ENCODE measurements around the gene SF3A2. TPM values are rescaled to one million over a fixed set of nuclear protein-coding genes. Genes with fewer than 3 reads are reported as not detected.

The SF3A2 gene
- total and polyA plus RNA-seq, 4 donors, result 2.2 to 32.0 (median 13.2) TPM

- H3K36me3 ChIP-seq (ENCODE audit: control insufficient read depth in 4 of 4, insufficient read depth in 3 of 4, low read depth in 1 of 4, low read length in 3 of 4), result peaks cover 0 to 60% (median 13%) of the 10 kb centered on the region in 4 donors
- H3K27ac ChIP-seq (ENCODE audit: low read depth in 1 of 2, low read length in 2 of 2), result no peak overlapping the region
- no peaks in the 10 kb centered on the region for H3K27me3 ChIP-seq (ENCODE audit: control insufficient read depth in 4 of 4, insufficient read depth in 4 of 4, low read length in 3 of 4)
- H3K4me3 ChIP-seq (ENCODE audit: low read depth in 1 of 3, low read length in 3 of 3), result no peak overlapping the region
- H3K9me3 ChIP-seq (ENCODE audit: control insufficient read depth in 4 of 4, low read length in 3 of 4), result no peaks in the 10 kb centered on the region
- no peak for DNase-seq (ENCODE audit: low spot score)
- WGBS, result 93% methylated on average over 16 of the region's 16 CpGs
- no peak overlapping the region for H3K9ac ChIP-seq (ENCODE audit: low read depth in 1 of 2, low read length in 2 of 2)
- TF ChIP-seq RAD21 (IDR thresholded peaks at IDR 0.05) (no peak), SP1 (IDR thresholded peaks at IDR 0.05) (no peak), EGR1 (IDR thresholded peaks at IDR 0.05; ENCODE audit: low read depth in 2 of 2) (no peak), ZBTB33 (IDR thresholded peaks at IDR 0.05) (no peak), ATF3 (IDR thresholded peaks at IDR 0.05) (no peak), REST (IDR thresholded peaks at IDR 0.05) (no peak), NR2F2 (IDR thresholded peaks at IDR 0.05) (no peak), CTCF (IDR thresholded peaks at IDR 0.05; ENCODE audit: low read depth, low read length, missing input control) (no peak), TAF1 (conservative IDR thresholded peaks at IDR 0.05) (no peak), FOXA2 (IDR thresholded peaks at IDR 0.05) (no peak), FOXA1 (IDR thresholded peaks at IDR 0.05) (no peak), HNF4A (conservative IDR thresholded peaks at IDR 0.05) (no peak), YY1 (IDR thresholded peaks at IDR 0.05) (no peak), HNF4G (IDR thresholded peaks at IDR 0.05) (no peak), RXRA (IDR thresholded peaks at IDR 0.05) (no peak), GABPA (IDR thresholded peaks at IDR 0.05 in 1 of 2, conservative IDR thresholded peaks at IDR 0.05 in 1 of 2) (no peak), MAX (IDR thresholded peaks at IDR 0.05) (no peak), JUND (IDR thresholded peaks at IDR 0.05) (no peak)
- H3K4me1 ChIP-seq (ENCODE audit: control insufficient read depth in 4 of 4, insufficient read depth in 4 of 4, low read length in 3 of 4), result peaks cover 0 to 6% (median 0%) of the 10 kb centered on the region in 4 donors
These were observed 46.7 kb upstream of the SF3A2 start for GRCh38 chr19:2189880-2190279.
